Hepatocyte (in vitro differentiated cells): ENCODE measurements around the gene PLXNC1. TPM values are rescaled to one million over a fixed set of nuclear protein-coding genes. Genes with fewer than 3 reads are reported as not detected.

ENCODE experiments used
- DNase-seq: peaks from one replicate; pipeline ENCODE4 v3.0.0-alpha.2; 2016; ENCODE audit warnings: low spot score
- H2AFZ ChIP-seq: fragments of 200-600 bp; sonication (generic); 2 replicates; pipeline ENCODE4 v1.6.0; 2016; ENCODE audit warnings: antibody characterized with exemption, mild to moderate bottlenecking
- H3K27ac ChIP-seq: fragments of 200-600 bp; sonication (generic); 2 replicates; pipeline ENCODE4 v1.5.1; 2016; ENCODE audit warnings: mild to moderate bottlenecking
- H3K27me3 ChIP-seq: fragments of 200-600 bp; sonication (generic); 2 replicates; pipeline ENCODE4 v1.6.1; 2016
- H3K36me3 ChIP-seq: fragments of 200-600 bp; sonication (generic); replicated peaks from 2 replicates; pipeline ENCODE4 v1.5.1; 2016; ENCODE audit warnings: low read depth; ENCODE audit not compliant: insufficient read depth
- H3K4me1 ChIP-seq: fragments of 200-600 bp; sonication (generic); 2 replicates; pipeline ENCODE4 v1.5.1; 2016; ENCODE audit warnings: mild to moderate bottlenecking, moderate library complexity; ENCODE audit not compliant: insufficient read depth
- H3K4me2 ChIP-seq: fragments of 200-600 bp; sonication (generic); 2 replicates; pipeline ENCODE4 v1.6.0; 2016
- H3K4me3 ChIP-seq: fragments of 200-600 bp; sonication (generic); 2 replicates; pipeline ENCODE4 v1.5.1; 2016; ENCODE audit warnings: mild to moderate bottlenecking
- H3K79me2 ChIP-seq: fragments of 200-600 bp; sonication (generic); 2 replicates; pipeline ENCODE4 v1.6.0; 2017; ENCODE audit warnings: mild to moderate bottlenecking
- H3K9me2 ChIP-seq: fragments of 200-600 bp; sonication (generic); replicated peaks from 2 replicates; pipeline ENCODE4 v1.6.0; 2017; ENCODE audit warnings: mild to moderate bottlenecking; ENCODE audit not compliant: insufficient read depth
- H3K9me3 ChIP-seq: fragments of 200-600 bp; sonication (generic); 2 replicates; pipeline ENCODE4 v1.5.1; 2016; ENCODE audit warnings: low read depth, mild to moderate bottlenecking
- H4K20me1 ChIP-seq: fragments of 200-600 bp; sonication (generic); 2 replicates; pipeline ENCODE4 v1.6.0; 2016; ENCODE audit warnings: mild to moderate bottlenecking; ENCODE audit not compliant: insufficient read depth, poor library complexity, severe bottlenecking
- CTCF ChIP-seq: fragments of 200-600 bp; sonication (generic); IDR thresholded peaks from 2 replicates; pipeline ENCODE4 v1.5.1; 2016; ENCODE audit warnings: antibody characterized with exemption, mild to moderate bottlenecking; ENCODE audit not compliant: poor library complexity
- EZH2 ChIP-seq: fragments of 200-600 bp; sonication (generic); IDR thresholded peaks from 2 replicates; pipeline ENCODE4 v1.6.1; 2016; ENCODE audit warnings: antibody characterized with exemption, mild to moderate bottlenecking, borderline replicate concordance
- EZH2phosphoT487 ChIP-seq: fragments of 200-600 bp; sonication (generic); IDR thresholded peaks from one replicate; pipeline ENCODE4 v1.6.1; 2018; ENCODE audit warnings: antibody characterized with exemption, mild to moderate bottlenecking, low read depth, moderate library complexity; ENCODE audit not compliant: unreplicated experiment, severe bottlenecking
- WGBS: methylation state at CpG from one replicate; pipeline ENCODE4 v1.1.6; 2016; ENCODE audit warnings: low lambda C conversion rate; ENCODE audit errors: missing lambda C conversion rate; 5-methylcytosine and 5-hydroxymethylcytosine counted together
- polyA plus RNA-seq: library from polyadenylated mRNA; unstranded; fragments of >200 nt; fragmentation: Nextera tagmentation; extraction: Ambion mirVana; gene quantifications from 2 replicates; pipeline ENCODE4 v1.2.1, GENCODE V29; 2016
- total RNA-seq: library from RNA; depleted of rRNA; stranded (reverse); fragments of >200 nt; gene quantifications from 2 replicates; pipeline ENCODE4 v1.2.3, GENCODE V29; 2014

PLXNC1 gene
- total and polyA plus RNA-seq, 2 experiments from 2014 or later: 6.7 to 23.2 TPM

GRCh38 chr12:94272280-94272679, 123.9 kb downstream of the PLXNC1 start:
- Histone ChIP-seq H3K9me2 (no peaks in the 10 kb centered on the region), H3K79me2 (no peaks in the 10 kb centered on the region), H3K4me3 (no peak overlapping the region), H3K27me3 (no peaks in the 10 kb centered on the region), H3K27ac (no peak overlapping the region), H2AFZ (no peak overlapping the region), H3K9me3 (no peaks in the 10 kb centered on the region), H3K4me1 (peaks cover 7% of the 10 kb centered on the region), H3K4me2 (no peak overlapping the region), H4K20me1 (no peaks in the 10 kb centered on the region), H3K36me3 (no peaks in the 10 kb centered on the region)
- DNase-seq: no peak
- TF ChIP-seq CTCF: no peak
- TF ChIP-seq EZH2phosphoT487: no peak
- TF ChIP-seq EZH2: no peak
- WGBS: 84% methylated on average over 5 of the region's 5 CpGs

- H3K9me2 ChIP-seq: no peaks in the 10 kb centered on the region
- no peaks in the 10 kb centered on the region for H4K20me1 ChIP-seq
- no peak overlapping the region for H3K27ac ChIP-seq
- H3K9me3 ChIP-seq: no peaks in the 10 kb centered on the region
- H2AFZ ChIP-seq: no peak overlapping the region
- peaks cover 2% of the 10 kb centered on the region for H3K27me3 ChIP-seq
- peaks cover under 1% of the 10 kb centered on the region for H3K4me1 ChIP-seq
- H3K4me3 ChIP-seq: no peak overlapping the region
- H3K79me2 ChIP-seq: no peaks in the 10 kb centered on the region
- H3K36me3 ChIP-seq: no peaks in the 10 kb centered on the region
- TF ChIP-seq CTCF: no peak
- TF ChIP-seq EZH2: no peak
- no peak for TF ChIP-seq EZH2phosphoT487
- H3K4me2 ChIP-seq: no peak overlapping the region
- 96% methylated on average over 3 of the region's 3 CpGs for WGBS
- DNase-seq: no peak
Measured at GRCh38 chr12:94273272-94273671, 124.9 kb downstream of the PLXNC1 start.

- Histone ChIP-seq H3K36me3 (no peaks in the 10 kb centered on the region), H3K4me1 (no peaks in the 10 kb centered on the region), H4K20me1 (no peaks in the 10 kb centered on the region), H3K79me2 (no peaks in the 10 kb centered on the region), H3K4me2 (no peak overlapping the region), H3K9me3 (no peaks in the 10 kb centered on the region), H3K27me3 (peaks cover 15% of the 10 kb centered on the region), H3K27ac (no peak overlapping the region), H2AFZ (no peak overlapping the region), H3K4me3 (no peak overlapping the region), H3K9me2 (no peaks in the 10 kb centered on the region)
- no peak for DNase-seq
- WGBS: 79% methylated on average over 6 of the region's 6 CpGs
- no peak for TF ChIP-seq EZH2phosphoT487
- no peak for TF ChIP-seq EZH2
- no peak for TF ChIP-seq CTCF
Measured at GRCh38 chr12:94276725-94277124, 128.3 kb downstream of the PLXNC1 start.

- no peak overlapping the region for H3K4me2 ChIP-seq
- H4K20me1 ChIP-seq: no peaks in the 10 kb centered on the region
- H3K79me2 ChIP-seq: no peaks in the 10 kb centered on the region
- peaks cover 23% of the 10 kb centered on the region for H3K27me3 ChIP-seq
- H2AFZ ChIP-seq: no peak overlapping the region
- WGBS: 93% methylated on average over 9 of the region's 9 CpGs
- H3K27ac ChIP-seq: no peak overlapping the region
- H3K9me2 ChIP-seq: no peaks in the 10 kb centered on the region
- no peaks in the 10 kb centered on the region for H3K4me1 ChIP-seq
- TF ChIP-seq CTCF (no peak), EZH2phosphoT487 (no peak), EZH2 (no peak)
- H3K4me3 ChIP-seq: no peak overlapping the region
- H3K36me3 ChIP-seq: no peaks in the 10 kb centered on the region
- no peak for DNase-seq
- H3K9me3 ChIP-seq: no peaks in the 10 kb centered on the region
Measured at GRCh38 chr12:94277426-94278000, 129.1 kb downstream of the PLXNC1 start.
